ENCODE measurements around the gene ZDHHC14. TPM values are rescaled to one million over a fixed set of nuclear protein-coding genes. Genes with fewer than 3 reads are reported as not detected.

The ZDHHC14 gene
- total RNA-seq, 2 experiments from 2014 or later, result 1.7 to 2.5 TPM

DNA sequence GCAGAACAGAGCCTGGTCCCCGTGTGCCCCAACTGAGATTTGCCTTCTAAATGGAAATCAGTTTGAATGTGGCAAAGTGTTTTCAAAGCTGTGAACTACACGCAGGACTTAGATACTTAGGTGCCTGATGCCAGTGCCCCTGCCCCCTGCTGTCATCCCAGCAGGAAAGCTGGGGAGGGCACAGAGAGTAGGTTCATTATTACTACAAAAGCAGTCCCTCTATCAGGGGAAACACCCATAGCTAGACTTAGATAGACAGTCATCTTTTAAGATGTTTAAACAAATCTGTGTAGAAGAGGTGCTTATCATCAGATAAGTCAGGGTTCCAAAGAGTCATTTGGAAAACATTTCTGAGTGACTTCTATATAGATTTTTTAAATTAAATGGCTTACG lies 287.0 kb downstream of the ZDHHC14 start:
- DNase-seq (no peak), ATAC-seq (peak; percentile 59)
- TF ChIP-seq, protein P1, sequence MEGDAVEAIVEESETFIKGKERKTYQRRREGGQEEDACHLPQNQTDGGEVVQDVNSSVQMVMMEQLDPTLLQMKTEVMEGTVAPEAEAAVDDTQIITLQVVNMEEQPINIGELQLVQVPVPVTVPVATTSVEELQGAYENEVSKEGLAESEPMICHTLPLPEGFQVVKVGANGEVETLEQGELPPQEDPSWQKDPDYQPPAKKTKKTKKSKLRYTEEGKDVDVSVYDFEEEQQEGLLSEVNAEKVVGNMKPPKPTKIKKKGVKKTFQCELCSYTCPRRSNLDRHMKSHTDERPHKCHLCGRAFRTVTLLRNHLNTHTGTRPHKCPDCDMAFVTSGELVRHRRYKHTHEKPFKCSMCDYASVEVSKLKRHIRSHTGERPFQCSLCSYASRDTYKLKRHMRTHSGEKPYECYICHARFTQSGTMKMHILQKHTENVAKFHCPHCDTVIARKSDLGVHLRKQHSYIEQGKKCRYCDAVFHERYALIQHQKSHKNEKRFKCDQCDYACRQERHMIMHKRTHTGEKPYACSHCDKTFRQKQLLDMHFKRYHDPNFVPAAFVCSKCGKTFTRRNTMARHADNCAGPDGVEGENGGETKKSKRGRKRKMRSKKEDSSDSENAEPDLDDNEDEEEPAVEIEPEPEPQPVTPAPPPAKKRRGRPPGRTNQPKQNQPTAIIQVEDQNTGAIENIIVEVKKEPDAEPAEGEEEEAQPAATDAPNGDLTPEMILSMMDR (IDR thresholded peaks at IDR 0.05), result no peak
- Mint-ChIP-seq H3K4me3 (no peak overlapping the region), H3K27me3 (peaks cover 3% of the 10 kb centered on the region), H3K36me3 (ENCODE audit: low read depth) (no peaks in the 10 kb centered on the region), H3K9me3 (no peaks in the 10 kb centered on the region), H3K27ac (no peak overlapping the region), H3K4me1 (ENCODE audit: low read depth) (peaks cover 23% of the 10 kb centered on the region)
- intact Hi-C loops (cut with micrococcal nuclease), result loop anchor here (5.0 kb wide), 1 partner anchor 204 kb away; no protein-coding TSS in a partner anchor
- ChIA-PET POLR2A (no interaction called here), CTCF (interaction anchor here (0.6 to 5.9 kb wide), 16 partner anchors 11 to 359 kb away, joined by 3 to 80 read pairs (median 4); no protein-coding TSS in a partner anchor)

DNA sequence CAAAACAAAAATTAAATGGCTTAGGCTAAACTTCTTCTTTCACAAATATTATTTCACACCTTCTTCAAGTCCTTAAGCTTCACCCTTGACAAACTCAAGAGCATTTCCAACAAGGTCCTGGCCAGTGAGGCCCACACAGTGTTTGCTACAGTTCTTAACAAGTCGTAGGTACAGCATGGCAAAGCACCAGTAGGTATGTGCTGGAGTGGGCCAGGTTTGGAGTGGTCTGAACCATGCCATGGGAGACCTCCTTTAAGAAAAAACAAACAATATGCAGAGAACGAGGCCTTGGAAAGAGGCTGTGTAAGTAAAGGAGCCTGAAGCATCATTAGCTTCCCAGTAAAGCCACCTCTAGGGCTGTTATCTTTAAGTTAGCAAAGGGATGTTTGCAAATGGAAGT lies 287.7 kb downstream of the ZDHHC14 start:
- no peaks in the 10 kb centered on the region for H3K36me3 Mint-ChIP-seq (ENCODE audit: low read depth)
- no peak overlapping the region for H3K27ac Mint-ChIP-seq
- no peak for DNase-seq
- no peak overlapping the region for H3K4me3 Mint-ChIP-seq
- TF ChIP-seq, protein P1 (IDR thresholded peaks at IDR 0.05), result no peak
- CTCF ChIA-PET, result interaction anchor here (1.1 to 5.9 kb wide), 11 partner anchors 9 to 358 kb away, joined by 3 to 80 read pairs (median 4); no protein-coding TSS in a partner anchor
- ATAC-seq, result no peak
- intact Hi-C loops (cut with micrococcal nuclease), result loop anchor here (5.0 kb wide), 1 partner anchor 204 kb away; no protein-coding TSS in a partner anchor
- peaks cover 3% of the 10 kb centered on the region for H3K27me3 Mint-ChIP-seq
- peaks cover 23% of the 10 kb centered on the region for H3K4me1 Mint-ChIP-seq (ENCODE audit: low read depth)
- POLR2A ChIA-PET, result interaction anchor here (1.3 kb wide), 1 partner anchor 87 kb away, joined by 3 read pairs; no protein-coding TSS in a partner anchor
- H3K9me3 Mint-ChIP-seq, result no peaks in the 10 kb centered on the region

DNA sequence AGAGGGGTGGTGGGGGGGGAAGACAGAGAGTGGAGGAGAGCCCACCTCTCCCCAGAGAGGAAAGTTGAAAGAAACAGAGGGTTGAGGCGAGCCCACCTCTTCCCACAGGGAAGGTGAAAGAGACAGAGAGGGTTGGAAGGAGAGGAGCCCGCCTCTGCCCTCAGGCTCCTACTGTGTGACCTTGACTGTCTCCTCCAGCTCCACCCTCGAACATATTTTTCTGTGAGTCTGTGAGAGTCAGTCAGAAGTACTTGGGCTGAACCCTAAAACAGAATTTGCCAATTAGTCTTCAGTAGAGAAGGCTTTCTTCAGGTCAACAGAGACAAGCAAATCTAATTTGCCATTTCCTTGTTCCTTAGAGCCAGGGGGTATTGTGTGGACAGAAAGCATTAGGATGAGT lies 288.3 kb downstream of the ZDHHC14 start:
- intact Hi-C loops (cut with micrococcal nuclease), result loop anchor here (5.0 kb wide), 1 partner anchor 203 kb away; no protein-coding TSS in a partner anchor
- POLR2A ChIA-PET, result interaction anchor here (1.3 to 1.6 kb wide), 2 partner anchors 86 to 354 kb away, joined by 3 to 4 read pairs; no protein-coding TSS in a partner anchor

DNA sequence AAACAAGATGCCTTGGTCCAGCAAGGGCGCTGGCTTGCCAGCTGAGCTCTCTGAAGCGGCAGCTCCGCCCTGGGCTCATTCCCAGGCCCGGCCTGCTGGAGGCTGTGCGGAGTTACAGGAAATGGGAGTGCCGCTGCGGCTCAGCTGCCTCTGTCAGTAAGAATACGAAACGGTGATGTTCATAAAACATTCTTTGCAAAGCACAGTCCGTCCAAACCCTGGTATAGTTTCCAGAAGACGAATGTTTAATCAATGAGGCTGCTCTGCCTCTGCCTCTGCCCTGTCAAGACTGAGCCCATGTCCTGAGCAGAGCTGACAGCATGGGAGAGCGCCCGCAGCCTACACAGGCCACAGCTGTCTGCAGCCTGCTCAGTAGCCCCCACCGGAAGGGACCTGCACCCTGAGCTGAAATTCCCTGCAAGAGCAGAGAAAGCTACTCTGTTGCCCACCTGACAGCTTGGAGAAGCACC lies 288.8 kb downstream of the ZDHHC14 start:
- intact Hi-C loops (cut with micrococcal nuclease), result loop anchor here (5.0 kb wide), 1 partner anchor 203 kb away; no protein-coding TSS in a partner anchor
- CTCF ChIA-PET, result interaction anchor here (0.6 to 5.9 kb wide), 9 partner anchors 10 to 354 kb away, joined by 3 to 80 read pairs (median 4); partner anchors contain the start of gene TMEM242
- peaks cover 3% of the 10 kb centered on the region for H3K27me3 Mint-ChIP-seq
- peaks cover 23% of the 10 kb centered on the region for H3K4me1 Mint-ChIP-seq (ENCODE audit: low read depth)
- no peaks in the 10 kb centered on the region for H3K9me3 Mint-ChIP-seq
- H3K36me3 Mint-ChIP-seq (ENCODE audit: low read depth), result no peaks in the 10 kb centered on the region
- DNase-seq (peak; percentile 13), ATAC-seq (peak; percentile 32)
- POLR2A ChIA-PET, result interaction anchor here (1.3 to 1.6 kb wide), 2 partner anchors 86 to 355 kb away, joined by 3 to 4 read pairs; no protein-coding TSS in a partner anchor
- TF ChIP-seq, protein P1 (IDR thresholded peaks at IDR 0.05), result no peak
- no peak overlapping the region for H3K4me3 Mint-ChIP-seq
- H3K27ac Mint-ChIP-seq, result no peak overlapping the region

More for the DNA sequence above, 288.3 kb downstream of the ZDHHC14 start:
- CTCF ChIA-PET, result interaction anchor here (0.6 to 5.9 kb wide), 7 partner anchors 10 to 353 kb away, joined by 3 to 80 read pairs (median 4); partner anchors contain the start of gene TMEM242
- ATAC-seq, result no peak
- no peaks in the 10 kb centered on the region for H3K36me3 Mint-ChIP-seq (ENCODE audit: low read depth)
- no peak for DNase-seq
- H3K9me3 Mint-ChIP-seq, result no peaks in the 10 kb centered on the region
- peaks cover 23% of the 10 kb centered on the region for H3K4me1 Mint-ChIP-seq (ENCODE audit: low read depth)
- TF ChIP-seq, protein P1 (IDR thresholded peaks at IDR 0.05), result no peak
- H3K27me3 Mint-ChIP-seq, result peaks cover 3% of the 10 kb centered on the region
- no peak overlapping the region for H3K4me3 Mint-ChIP-seq
- H3K27ac Mint-ChIP-seq, result no peak overlapping the region

Data from activated CD8-positive, alpha-beta T cell treated with anti-CD3 and anti-CD28 coated beads for 36 hours (primary cell).